HG03520 (cell line): ENCODE data around the gene DIS3L.
"Not testable (repeated sequence)": the region's sequence is repeated elsewhere in the genome, so short reads cannot be mapped to it uniquely, and the experiment has no call there.

ENCODE experiments used
- ATAC-seq: cut with Tn5 transposase; IDR thresholded peaks from one replicate; pipeline ENCODE4 v1.9.1; 2021; ENCODE audit warnings: mild to moderate bottlenecking, moderate library complexity; ENCODE audit not compliant: unreplicated experiment

Gene DIS3L

DNA sequence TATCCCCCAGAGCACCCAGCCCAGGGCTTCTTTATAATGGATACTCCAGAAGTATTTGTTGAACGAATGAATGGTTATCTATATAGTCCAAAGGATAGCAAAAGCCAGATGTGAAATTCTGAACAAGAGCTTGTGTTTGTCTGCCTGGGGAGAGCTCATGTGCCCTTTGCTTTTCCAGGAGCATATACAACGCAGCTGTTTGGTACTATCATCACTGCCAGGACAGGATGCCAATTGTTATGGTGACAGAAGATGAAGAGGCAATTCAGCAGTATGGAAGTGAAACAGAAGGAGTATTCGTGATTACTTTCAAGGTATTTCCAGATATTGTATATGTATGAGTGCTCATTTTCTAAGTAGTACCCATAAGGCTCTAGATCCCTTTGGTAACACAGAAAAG is 15.2 kb downstream of the DIS3L start:
- ATAC-seq = no peak

DNA sequence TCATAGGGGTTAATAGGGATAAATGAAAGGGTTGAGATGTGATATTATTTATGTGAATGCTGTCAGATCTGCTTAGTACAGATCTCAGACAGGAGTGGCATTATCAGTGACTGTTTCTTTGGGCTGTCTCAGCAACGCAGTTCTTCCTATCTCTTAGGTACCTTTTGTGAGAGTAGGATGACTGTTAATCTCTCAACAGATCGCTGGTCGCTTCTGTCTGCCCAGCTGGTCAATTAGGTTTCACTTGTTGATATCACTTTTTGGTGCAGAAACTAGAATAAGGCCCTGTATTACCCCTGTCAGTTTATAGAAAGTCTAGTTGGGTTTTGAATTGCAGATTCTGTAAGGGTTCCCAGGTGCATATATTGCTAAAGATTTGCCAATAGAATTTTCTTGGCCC is 16.5 kb downstream of the DIS3L start:
- no peak for ATAC-seq

DNA sequence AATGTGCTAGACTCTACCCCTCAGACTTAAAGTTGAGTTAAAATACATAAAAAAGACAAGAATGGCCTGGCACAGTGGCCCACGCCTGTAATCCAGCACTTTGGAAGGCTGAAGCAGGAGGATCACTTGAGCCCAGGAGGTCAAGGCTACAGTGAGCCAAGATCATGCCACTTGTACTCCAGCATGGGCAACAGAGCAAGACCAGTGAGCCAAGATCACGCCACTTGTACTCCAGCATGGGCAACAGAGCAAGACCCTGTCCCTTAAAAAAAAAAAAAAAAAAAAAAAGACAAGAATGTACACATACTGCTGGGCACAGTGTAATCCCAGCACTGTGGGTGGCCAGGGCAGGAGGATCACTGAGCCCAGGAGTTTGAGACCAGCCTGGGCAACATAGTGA is 17.4 kb downstream of the DIS3L start:
- ATAC-seq = no peak

DNA sequence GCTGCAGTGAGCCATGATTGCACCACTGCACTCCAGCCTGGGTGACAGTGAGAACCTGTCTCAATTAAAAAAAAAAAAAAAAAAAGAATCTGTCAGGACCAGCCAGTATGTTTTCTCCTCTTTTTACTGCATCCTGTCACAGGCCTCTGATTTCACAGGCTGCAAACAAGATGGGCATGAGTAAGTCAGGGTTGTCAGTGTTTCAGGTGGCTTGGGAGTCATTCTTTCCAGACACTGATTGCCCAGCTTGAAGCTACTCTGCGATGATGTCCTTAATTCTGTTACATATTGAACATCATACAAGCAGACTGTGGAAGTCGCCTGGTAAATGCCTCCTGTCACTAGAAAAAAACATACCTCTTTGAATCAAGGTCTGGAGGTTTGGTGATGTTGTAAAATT is 18.8 kb downstream of the DIS3L start:
- ATAC-seq = no peak

DNA sequence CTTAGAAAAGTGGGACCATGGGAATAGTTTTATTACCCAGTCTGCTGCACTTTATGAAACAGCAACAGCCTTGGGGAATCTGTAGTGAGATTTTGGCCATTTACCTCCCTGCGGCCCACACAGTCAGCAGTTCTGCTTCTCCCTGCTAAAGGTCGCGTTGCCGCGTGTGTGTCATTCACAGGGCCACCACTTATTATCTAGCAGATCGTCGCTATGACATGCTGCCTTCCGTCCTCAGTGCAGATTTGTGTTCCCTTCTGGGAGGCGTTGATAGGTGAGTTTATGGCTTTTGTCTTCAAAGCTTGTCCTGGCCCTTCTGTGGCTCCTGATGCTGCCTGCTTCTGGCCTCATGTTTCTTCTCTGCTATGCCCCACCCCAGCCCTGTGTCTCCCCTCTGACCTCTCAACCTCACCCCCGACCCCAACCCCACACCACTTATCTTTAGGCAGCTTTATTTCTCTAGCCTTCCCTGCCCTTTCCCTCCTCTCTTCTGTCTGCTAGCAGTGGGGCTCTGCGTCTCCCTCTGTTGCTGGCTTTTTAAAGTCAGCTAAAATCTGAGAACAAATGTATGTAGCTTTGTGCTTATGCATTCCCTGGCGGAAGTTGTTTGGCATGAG is 30.1 kb downstream of the DIS3L start:
- ATAC-seq = no peak

DNA sequence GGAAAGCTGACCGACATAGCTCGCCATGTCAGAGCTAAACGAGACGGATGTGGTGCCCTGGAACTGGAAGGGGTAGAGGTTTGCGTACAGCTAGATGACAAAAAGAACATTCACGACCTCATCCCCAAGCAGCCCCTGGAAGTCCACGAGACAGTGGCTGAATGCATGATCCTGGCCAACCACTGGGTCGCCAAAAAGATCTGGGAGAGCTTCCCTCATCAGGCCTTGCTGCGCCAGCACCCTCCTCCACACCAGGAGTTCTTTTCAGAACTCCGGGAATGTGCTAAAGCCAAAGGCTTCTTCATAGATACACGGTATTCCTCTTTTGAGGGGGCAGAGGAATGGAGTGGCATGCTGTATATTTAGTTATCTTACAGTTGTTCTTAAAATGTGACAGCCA is 32.7 kb downstream of the DIS3L start:
- ATAC-seq = no peak

DNA sequence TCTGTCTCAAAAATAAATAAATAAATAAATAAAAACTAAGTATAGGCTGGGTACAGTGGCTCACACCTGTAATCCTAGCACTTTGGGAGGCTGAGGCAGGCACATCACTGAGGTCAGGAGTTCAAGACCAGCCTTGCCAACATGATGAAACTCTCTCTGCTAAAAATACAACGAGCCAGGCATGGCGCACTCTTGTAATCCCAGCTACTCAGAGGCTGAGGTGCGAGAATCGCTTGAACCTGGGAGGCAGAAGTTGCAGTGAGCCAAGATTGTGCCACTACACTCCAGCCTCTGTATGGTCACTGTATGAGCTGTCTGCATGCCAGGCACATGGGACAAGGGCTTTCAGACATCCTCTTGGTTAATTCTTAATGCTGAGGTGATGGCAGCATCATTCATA is 34.4 kb downstream of the DIS3L start:
- no peak for ATAC-seq

DNA sequence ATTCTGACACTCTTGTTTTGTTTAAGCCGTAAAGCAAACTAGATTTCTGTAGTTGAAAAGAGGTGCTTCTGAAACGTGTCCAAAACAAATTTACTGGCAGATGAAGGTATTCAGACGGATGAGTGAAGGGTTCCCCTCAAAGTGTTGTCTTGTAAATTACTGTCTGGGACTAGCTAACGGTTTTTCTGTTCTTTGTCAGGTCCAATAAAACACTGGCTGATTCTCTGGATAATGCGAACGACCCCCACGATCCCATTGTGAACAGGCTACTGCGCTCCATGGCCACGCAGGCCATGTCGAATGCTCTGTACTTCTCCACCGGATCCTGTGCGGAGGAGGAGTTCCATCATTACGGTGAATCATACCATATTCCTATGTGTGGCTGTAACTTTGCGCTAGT is 35.4 kb downstream of the DIS3L start:
- ATAC-seq = no peak

DNA sequence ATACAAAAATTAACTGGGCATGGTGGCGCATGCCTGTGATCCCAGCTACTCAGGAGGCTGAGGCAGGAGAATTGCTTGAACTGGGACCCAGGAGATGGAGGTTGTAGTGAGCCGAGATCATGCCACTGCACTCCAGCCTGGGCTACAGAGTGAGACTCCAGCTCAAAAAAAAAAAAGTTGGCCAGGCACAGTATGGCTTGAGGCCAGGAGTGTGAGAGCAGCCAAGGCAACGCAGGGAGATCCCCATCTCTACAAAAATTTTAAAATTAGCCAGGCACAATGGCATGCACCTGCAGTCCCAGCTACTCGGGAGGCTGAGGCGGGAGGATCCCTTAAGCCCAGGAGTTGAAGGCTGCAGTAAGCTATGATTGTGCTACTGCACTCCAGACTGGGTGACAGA is 55.2 kb downstream of the DIS3L start:
- ATAC-seq = not testable (repeated sequence)

DNA sequence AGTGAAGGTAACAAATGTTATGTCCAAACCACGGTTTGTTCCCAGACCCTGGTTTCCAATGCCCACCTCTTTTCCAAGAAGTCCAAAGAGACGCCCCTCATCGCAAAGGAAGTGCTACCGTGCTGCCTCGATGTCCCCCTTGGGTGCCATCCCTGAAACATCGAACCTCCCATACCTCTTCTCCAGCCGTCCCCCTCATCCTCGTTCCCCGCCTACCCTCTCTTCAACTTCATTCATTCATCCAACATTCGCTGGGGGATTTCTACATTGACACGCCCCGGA is 62.6 kb downstream of the DIS3L start:
- ATAC-seq = no peak

DNA sequence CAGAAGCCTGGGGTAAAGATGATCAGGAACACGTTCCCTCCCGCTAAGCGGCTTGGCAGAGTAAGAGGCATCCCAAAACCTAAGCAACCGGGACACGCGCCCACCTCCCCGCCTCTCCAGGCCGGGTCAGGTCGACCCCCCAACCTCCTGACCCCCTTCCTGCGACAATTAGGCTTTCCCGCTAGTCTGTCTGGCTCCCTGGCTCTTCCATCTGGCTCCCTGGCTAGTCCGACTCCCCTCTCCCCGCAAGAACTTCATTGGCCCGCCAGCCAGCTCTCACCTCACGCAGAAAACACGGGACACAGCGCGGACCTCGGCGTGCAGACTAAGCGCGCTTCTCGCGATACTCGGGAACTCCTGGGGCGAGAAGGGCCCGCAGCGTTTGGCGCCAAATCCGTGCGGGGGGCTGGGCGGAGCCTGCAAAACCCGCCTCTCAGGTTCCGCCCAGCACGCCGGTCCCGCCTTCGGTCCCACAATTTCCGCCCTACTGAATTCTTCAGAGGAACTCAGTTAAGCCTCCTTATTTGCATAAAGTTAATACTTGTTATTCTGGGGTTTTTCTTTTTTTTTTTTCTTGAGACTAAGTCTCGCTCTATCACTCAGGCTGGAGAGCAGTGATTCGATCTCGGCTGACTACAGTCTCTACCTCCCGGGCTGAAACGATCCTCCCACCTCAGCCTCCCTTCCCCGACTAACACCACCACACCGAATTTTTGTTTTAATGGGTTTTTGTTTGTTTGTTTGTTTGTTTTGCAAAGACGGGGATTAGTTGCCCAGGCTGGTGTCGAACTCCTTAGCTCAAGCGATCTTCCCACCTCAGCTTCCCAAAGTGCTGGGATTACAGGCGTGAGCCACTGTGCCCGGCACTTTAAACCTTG is 63.2 kb downstream of the DIS3L start, which contains the start of gene TIPIN:
TSS of gene TIPIN (minus strand) at position 327 of the 878 bp plus-strand sequence. CDS start 3,738 bp downstream, outside the sequence.
- peak; percentile 88 for ATAC-seq

DNA sequence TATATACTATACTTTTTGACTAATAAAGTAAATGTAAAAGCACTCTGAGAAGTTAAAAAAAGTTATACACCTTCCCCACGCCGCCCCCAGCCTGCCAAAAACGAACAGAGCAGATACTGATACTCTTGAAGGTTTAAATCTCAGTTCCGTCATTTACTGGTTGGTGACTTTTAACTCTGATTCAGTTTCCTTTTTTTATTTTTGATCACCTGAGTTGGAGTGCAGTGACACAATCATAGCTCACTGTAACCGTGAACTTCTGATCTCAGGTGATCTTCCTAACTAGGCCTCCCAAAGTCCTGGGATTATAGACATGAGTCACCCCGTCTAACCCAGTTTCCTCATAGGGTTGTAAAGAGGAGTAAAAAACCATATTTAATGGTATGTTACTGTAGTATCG is 66.4 kb downstream of the DIS3L start:
- no peak for ATAC-seq

DNA sequence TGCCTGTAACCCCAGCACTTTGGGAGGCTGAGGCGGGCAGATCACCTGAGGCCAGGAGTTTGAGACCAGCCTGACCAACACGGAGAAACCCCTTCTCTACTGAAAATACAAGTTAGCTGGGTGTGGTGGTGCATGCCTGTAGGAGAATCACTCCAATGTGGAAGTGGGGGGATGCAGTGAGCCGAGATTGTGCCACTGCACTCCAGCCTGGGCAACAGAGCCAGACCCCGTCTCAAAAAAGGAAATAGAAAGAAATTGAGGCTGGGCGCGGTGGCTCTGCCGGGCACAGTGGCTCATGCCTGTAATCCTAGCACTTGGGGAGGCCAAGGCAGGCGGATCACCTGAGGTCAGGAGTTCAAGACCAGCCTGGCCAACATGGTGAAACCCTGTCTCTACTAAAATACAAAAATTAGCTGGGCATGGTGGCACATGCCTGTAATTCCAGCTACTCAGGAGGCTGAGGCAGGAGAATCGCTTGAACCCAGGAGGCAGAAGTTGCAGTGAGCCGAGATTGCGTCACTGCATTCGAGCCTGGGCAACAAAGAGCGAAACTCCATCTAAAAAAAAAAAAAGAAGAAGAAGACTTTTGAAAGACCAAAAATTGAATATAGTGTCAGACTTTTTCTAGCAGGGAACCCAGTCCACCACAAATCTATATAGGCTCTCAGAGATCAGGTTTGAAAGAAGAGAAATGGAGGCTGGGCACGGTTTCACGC is 68.5 kb downstream of the DIS3L start:
- ATAC-seq = not testable (repeated sequence)

DNA sequence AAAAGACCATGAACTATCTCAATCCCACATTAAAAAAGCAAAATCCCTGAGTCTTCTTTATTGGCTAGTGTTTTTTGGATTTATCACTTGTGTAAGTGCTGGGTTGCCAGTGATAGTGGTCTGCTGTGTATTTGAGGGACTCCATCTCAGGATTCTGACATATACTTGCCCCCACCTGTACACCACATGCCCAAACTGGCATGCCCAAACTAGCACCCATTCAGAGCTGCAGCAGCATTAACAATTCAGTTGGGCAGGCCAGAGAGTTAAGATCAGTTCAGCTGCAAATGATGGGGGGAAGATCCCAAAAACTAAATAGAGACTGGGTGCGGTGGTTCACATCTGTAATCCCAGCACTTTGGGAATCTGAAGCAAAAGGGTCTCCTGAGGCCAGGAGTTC is 69.4 kb downstream of the DIS3L start:
- ATAC-seq = no peak

DNA sequence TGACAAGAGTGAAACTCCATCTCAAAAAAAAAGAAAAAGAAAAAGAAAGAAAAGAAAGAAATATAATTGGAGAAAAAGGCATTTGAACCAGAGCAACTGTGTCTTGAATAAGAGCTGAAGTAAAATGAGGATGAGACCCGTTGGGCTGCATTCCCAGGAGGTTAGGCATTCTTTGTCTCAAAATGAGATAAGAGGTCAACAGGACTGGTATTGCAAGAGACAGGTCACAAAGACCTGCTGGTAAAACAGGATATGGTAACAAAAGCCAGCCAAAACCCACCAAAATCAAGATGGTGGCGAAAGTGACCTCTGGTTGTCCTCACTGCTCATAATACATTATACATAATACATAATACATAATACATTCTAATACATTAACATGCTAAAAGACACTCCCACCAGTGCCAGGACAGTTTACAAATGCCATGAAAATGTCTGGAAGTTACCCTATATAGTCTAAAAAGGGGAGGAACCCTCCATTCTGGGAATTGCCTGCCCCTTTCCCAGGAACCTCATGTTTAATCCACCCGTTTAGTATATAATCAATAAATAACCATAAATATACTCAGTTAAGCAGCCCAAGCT is 71.7 kb downstream of the DIS3L start:
- no peak for ATAC-seq

DNA sequence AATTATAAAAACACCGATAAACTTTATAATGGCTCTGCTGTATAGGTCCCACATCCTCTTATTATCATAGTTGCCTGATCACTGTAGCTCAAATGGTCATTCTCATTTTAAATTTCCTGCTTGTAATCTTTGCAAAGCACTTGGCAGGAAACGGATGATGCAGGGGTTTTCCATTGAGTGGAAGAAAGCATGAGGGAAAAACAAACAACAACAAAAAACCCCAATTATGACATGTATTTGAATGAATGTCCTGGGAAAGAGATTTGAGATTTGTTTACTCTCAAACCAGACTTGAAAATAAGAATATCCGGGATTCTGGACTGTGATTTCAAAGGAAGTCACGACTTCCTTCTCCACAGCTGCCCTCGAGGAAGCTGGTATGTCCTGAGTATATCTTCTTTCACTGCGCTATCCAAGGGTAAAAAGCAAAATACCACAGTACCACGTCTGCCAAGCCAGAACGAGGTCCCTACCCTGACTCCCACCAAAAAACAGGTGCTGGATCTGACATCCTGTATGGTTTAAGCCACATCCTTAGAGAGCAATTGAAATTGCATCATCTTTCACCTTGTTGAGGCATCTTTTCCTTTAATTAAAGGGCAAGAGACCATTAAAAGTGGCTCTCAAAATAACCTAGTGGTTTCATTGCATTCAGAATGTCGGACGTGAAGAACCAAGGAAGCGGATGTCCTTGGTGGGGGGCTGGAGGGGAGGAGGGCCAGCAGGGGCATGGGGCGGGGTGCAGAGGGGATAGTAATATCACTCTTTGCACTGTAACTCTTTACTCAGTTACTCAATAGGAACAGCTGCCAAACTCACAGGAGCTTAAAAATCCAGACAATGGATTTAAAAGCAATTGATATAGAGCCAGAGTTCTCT is 76.6 kb downstream of the DIS3L start:
- ATAC-seq = no peak

DNA sequence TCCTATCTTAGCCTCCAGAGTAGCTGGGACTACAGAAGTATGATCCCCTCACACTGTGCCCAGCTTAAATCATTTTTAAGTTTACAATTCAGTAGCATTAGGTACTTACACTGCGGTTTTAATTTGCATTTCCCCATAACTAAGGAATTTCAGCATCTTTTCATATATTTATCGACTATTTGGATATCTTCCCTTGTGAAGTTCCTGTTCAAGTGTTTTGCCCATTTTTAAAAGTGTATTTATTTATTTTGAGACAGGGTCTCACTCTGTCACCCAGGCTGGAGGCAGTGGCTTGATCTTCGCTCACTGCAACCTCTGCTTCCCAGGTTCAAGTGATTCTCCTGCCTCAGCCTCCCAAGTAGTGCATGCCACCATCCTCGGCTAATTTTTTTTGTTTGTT is 80.8 kb downstream of the DIS3L start:
- ATAC-seq = no peak

DNA sequence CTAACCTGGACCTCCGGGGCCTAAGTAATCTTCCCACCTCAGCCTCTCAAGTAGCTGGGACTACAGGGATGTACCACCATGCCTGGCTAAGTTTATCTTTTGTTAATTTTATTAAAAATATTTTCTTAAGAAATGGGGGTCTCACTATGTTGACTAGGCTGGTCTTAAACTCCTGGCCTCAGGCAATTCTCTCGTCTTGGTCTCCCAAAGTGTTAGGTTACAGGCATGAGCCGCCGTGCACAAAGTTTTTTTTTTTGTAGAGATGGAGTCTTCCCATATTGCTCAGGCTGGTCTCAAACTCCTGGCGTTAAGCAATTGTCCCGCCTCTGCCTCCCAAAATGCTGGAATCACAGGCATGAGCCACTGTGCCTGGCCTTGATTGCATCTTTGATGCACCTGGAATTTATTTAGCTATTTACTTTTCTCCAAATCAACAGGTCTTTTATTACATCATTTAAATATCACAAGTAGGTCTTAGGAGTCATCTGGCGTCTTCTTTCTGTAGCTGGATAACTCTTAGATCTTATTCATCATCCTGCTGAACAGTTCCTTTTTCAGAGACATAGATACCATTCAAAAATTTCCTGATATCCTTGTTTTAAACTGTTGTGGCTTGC is 85.6 kb downstream of the DIS3L start:
- no peak for ATAC-seq

DNA sequence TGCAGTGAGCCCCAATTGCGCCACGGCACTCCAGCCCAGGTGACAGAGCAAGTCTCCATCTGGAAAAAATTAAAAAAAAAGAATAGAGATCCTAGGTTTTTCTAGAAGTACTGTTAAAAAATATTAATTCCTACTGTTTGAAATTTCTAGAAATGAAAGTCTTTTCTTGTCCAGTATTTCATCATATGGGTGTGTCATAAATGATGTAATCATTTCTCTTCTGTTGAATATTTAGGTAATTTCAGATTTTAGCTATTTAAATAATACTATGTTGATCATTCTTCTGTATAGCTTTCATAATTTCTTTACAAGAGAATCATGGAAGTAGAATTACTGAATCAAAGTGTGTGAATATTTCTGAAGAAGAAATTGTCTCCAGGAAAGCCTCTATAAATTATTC is 88.0 kb downstream of the DIS3L start:
- ATAC-seq = not testable (repeated sequence)
